SK-N-SH (cell line): ENCODE measurements around the gene CPNE2. TPM values are rescaled to one million over a fixed set of nuclear protein-coding genes. Genes with fewer than 3 reads are reported as not detected.

Experiments used
- CTCF ChIA-PET: fragments of 300-600, 350-600 bp; formaldehyde crosslinking; extraction: SDS; loops from one replicate; lab custom pipeline; 2021; lab: Yijun Ruan, JAX
- POLR2A ChIA-PET: fragments of 350-600 bp; sonication (Branson Sonifier 250); formaldehyde crosslinking; extraction: SDS; loops from one replicate; lab custom pipeline; 2020; ENCODE audit warnings: antibody characterized with exemption, inconsistent platforms; lab: Yijun Ruan, JAX
- DNase-seq: peaks from one replicate; pipeline ENCODE4 v3.0.0; 2012
- H2AFZ ChIP-seq: fragments of 200-600 bp; sonication (generic); 2 replicates; pipeline ENCODE4 v1.8.1; 2016; ENCODE audit warnings: antibody characterized with exemption, mild to moderate bottlenecking, low read depth
- H3F3A ChIP-seq: fragments of 200-600 bp; sonication (generic); replicated peaks from 2 replicates; pipeline ENCODE3; 2016; ENCODE audit warnings: antibody characterized with exemption, mild to moderate bottlenecking; ENCODE audit not compliant: insufficient read depth
- H3K27ac ChIP-seq, 2 experiments: fragments of 200-500 bp in 1 of 2; fragments of 200-600 bp in 1 of 2; sonication (Bioruptor generic) in 1 of 2; sonication (generic), shearing (Covaris generic) in 1 of 2; 2 replicates each; pipeline versions ENCODE4 v1.5.1 to v1.6.1; 2014 to 2016; ENCODE audit warnings: low read depth in 2 of 2, inconsistent platforms in 1 of 2, low read length in 1 of 2, mild to moderate bottlenecking in 1 of 2, mixed read lengths in 1 of 2
- H3K27me3 ChIP-seq: fragments of 200-600 bp; sonication (generic), shearing (Covaris generic); 2 replicates; pipeline ENCODE4 v1.6.1; 2016; ENCODE audit warnings: mixed run types; ENCODE audit not compliant: insufficient read depth
- H3K36me3 ChIP-seq, 2 experiments: fragments of 200-500 bp in 1 of 2; fragments of 200-600 bp in 1 of 2; sonication (Bioruptor generic) in 1 of 2; sonication (generic) in 1 of 2; replicated peaks in 1 of 2; 2 replicates each; pipeline versions ENCODE3 to v1.5.1; 2014 to 2016; ENCODE audit warnings: low read length in 1 of 2, mild to moderate bottlenecking in 1 of 2; ENCODE audit not compliant: insufficient read depth in 2 of 2, control insufficient read depth in 1 of 2
- H3K4me1 ChIP-seq, 2 experiments: fragments of 200-500 bp in 1 of 2; fragments of 200-600 bp in 1 of 2; sonication (Bioruptor generic) in 1 of 2; sonication (generic), shearing (Covaris generic) in 1 of 2; 2 replicates each; pipeline versions ENCODE4 v1.5.1 to v1.6.1; 2014 to 2016; ENCODE audit warnings: low read depth in 1 of 2, low read length in 1 of 2, mixed run types in 1 of 2; ENCODE audit not compliant: insufficient read depth in 2 of 2, control insufficient read depth in 1 of 2
- H3K4me2 ChIP-seq: fragments of 200-600 bp; sonication (generic), shearing (Covaris generic); 2 replicates; pipeline ENCODE4 v1.6.1; 2017; ENCODE audit warnings: mixed run types
- H3K4me3 ChIP-seq, 2 experiments: fragments of 200-500 bp in 1 of 2; fragments of 200-600 bp in 1 of 2; sonication (Bioruptor generic) in 1 of 2; sonication (generic), shearing (Covaris generic) in 1 of 2; 2 replicates each; pipeline versions ENCODE4 v1.5.1 to v1.8.1; 2014 to 2016; ENCODE audit warnings: low read depth in 2 of 2, inconsistent platforms in 1 of 2, low read length in 1 of 2, mild to moderate bottlenecking in 1 of 2, mixed read lengths in 1 of 2, moderate library complexity in 1 of 2
- H3K79me2 ChIP-seq: fragments of 200-600 bp; sonication (generic); 2 replicates; pipeline ENCODE4 v1.8.1; 2017; ENCODE audit warnings: mild to moderate bottlenecking; ENCODE audit not compliant: insufficient read depth
- H3K9ac ChIP-seq: fragments of 200-600 bp; sonication (generic); 2 replicates; pipeline ENCODE4 v1.6.1; 2017; ENCODE audit warnings: mixed run types
- H3K9me2 ChIP-seq: fragments of 200-600 bp; sonication (generic); 2 replicates; pipeline ENCODE4 v1.6.1; 2017; ENCODE audit warnings: mixed run types
- H3K9me3 ChIP-seq: fragments of 200-600 bp; sonication (generic); 2 replicates; pipeline ENCODE4 v1.6.1; 2017; ENCODE audit warnings: mixed run types, mild to moderate bottlenecking, moderate library complexity
- H4K20me1 ChIP-seq: fragments of 200-600 bp; sonication (generic); 2 replicates; pipeline ENCODE4 v1.6.1; 2017; ENCODE audit warnings: mild to moderate bottlenecking, mixed run types; ENCODE audit not compliant: insufficient read depth
- CTCF ChIP-seq: fragments of 200-600 bp; sonication (generic); IDR thresholded peaks from 2 replicates; pipeline ENCODE4 v1.6.1; 2017; ENCODE audit warnings: antibody characterized with exemption, mild to moderate bottlenecking, moderate library complexity
- ELF1 ChIP-seq: IDR thresholded peaks from 2 replicates; pipeline ENCODE4 v1.4.0; 2012
- EZH2phosphoT487 ChIP-seq: fragments of 200-600 bp; sonication (generic); IDR thresholded peaks from 2 replicates; pipeline ENCODE4 v1.6.1; 2017; ENCODE audit warnings: low read depth, mixed run types, mild to moderate bottlenecking, antibody characterized with exemption, moderate library complexity, borderline replicate concordance
- FOSL2 ChIP-seq: IDR thresholded peaks from 2 replicates; pipeline ENCODE4 v1.4.0; 2012; ENCODE audit warnings: low read depth, mild to moderate bottlenecking, moderate library complexity, borderline replicate concordance
- FOXJ3 ChIP-seq: sonication (generic); formaldehyde crosslinking; IDR thresholded peaks from 2 replicates; pipeline ENCODE4 v1.5.1; 2020; ENCODE audit warnings: mild to moderate bottlenecking, missing genetic modification reagents
- FOXM1 ChIP-seq: IDR thresholded peaks from 2 replicates; pipeline ENCODE4 v1.4.0; 2012; ENCODE audit warnings: low read depth, mild to moderate bottlenecking
- GABPA ChIP-seq: IDR thresholded peaks from 2 replicates; pipeline ENCODE4 v1.4.0; 2012; ENCODE audit warnings: low read depth, mild to moderate bottlenecking
- IRF3 ChIP-seq: fragments of 150-350 bp; IDR thresholded peaks from 2 replicates; pipeline ENCODE4 v1.6.1; 2016; ENCODE audit warnings: mild to moderate bottlenecking, low read depth, low read length
- NFIC ChIP-seq: IDR thresholded peaks from 2 replicates; pipeline ENCODE4 v1.4.0; 2012; ENCODE audit warnings: borderline replicate concordance
- PBX3 ChIP-seq: IDR thresholded peaks from 2 replicates; pipeline ENCODE4; 2012
- RFX5 ChIP-seq: IDR thresholded peaks from 2 replicates; pipeline ENCODE4 v1.6.1; 2012; ENCODE audit warnings: mild to moderate bottlenecking, improper control_type of control experiment, low read length
- SIN3A ChIP-seq: IDR thresholded peaks from 2 replicates; pipeline ENCODE4 v1.6.1; 2012; ENCODE audit warnings: low read depth, mild to moderate bottlenecking, low read length, moderate library complexity, borderline replicate concordance
- TAF1 ChIP-seq: IDR thresholded peaks from 2 replicates; pipeline ENCODE4 v1.6.1; 2012; ENCODE audit warnings: low read depth, mild to moderate bottlenecking, low read length, moderate library complexity, borderline replicate concordance
- TCF12 ChIP-seq: IDR thresholded peaks from 2 replicates; pipeline ENCODE4 v1.4.0; 2012
- YY1 ChIP-seq: IDR thresholded peaks from 2 replicates; pipeline ENCODE4 v1.4.0; 2012; ENCODE audit warnings: low read depth, mild to moderate bottlenecking
- ZBTB33 ChIP-seq: IDR thresholded peaks from 2 replicates; pipeline ENCODE4 v1.4.0; 2012; ENCODE audit warnings: low read depth, borderline replicate concordance
- WGBS: methylation state at CpG from one replicate; pipeline ENCODE4 v1.1.6; 2017; ENCODE audit warnings: low lambda C conversion rate; 5-methylcytosine and 5-hydroxymethylcytosine counted together
- polyA plus RNA-seq, 3 experiments: library from polyadenylated mRNA; depleted of rRNA; stranded (reverse); fragments of >200 nt; gene quantifications; 2 replicates each; pipeline ENCODE4 v1.2.3, GENCODE V29; 2012

CPNE2 gene
- polyA plus RNA-seq, 1 of the 3 experiments (the other 2 are of a cell fraction): 73.0 TPM

- no peak for DNase-seq
- no peaks in the 10 kb centered on the region for H3F3A ChIP-seq
- no peak overlapping the region for H3K4me3 ChIP-seq
- TF ChIP-seq EZH2phosphoT487 (no peak), FOSL2 (no peak), GABPA (no peak), NFIC (no peak)
- TF ChIP-seq, all 33 proteins: peak for 0
- H3K36me3 ChIP-seq: peaks cover 24 to 28% of the 10 kb centered on the region in 2 experiments
- peak overlapping the region in 1 of 2 experiments; percentile 29; a peak in 1 of 4 replicates for H3K27ac ChIP-seq
- no peaks in the 10 kb centered on the region for H3K9me3 ChIP-seq
- ChIA-PET POLR2A (no interaction called here), CTCF (interaction anchor here (1.1 to 2.4 kb wide), 2 partner anchors 92 to 212 kb away, joined by 3 to 8 read pairs; no protein-coding TSS in a partner anchor)
- no peak overlapping the region for H3K9ac ChIP-seq
- H3K9me2 ChIP-seq: no peaks in the 10 kb centered on the region
- H4K20me1 ChIP-seq: peaks cover 6% of the 10 kb centered on the region; the same call in 1 of the 2 replicates
- peaks cover 0 to 14% of the 10 kb centered on the region in 2 experiments; a peak in 3 of 4 replicates for H3K4me1 ChIP-seq
- no peaks in the 10 kb centered on the region for H3K27me3 ChIP-seq
- H2AFZ ChIP-seq: no peak overlapping the region
- WGBS: 90% methylated on average over 5 of the region's 5 CpGs
- no peak overlapping the region for H3K4me2 ChIP-seq
- H3K79me2 ChIP-seq: peaks cover 66% of the 10 kb centered on the region
Observed at GRCh38 chr16:57175896-57176295, 83.5 kb downstream of the CPNE2 start.

- H3K4me1 ChIP-seq: peaks cover 0 to 22% of the 10 kb centered on the region in 2 experiments; a peak in 3 of 4 replicates
Observed at GRCh38 chr16:57178196-57178595, 85.8 kb downstream of the CPNE2 start.

More at GRCh38 chr16:57178196-57178595, 85.8 kb downstream of the CPNE2 start:
- WGBS: 82% methylated on average over 3 of the region's 3 CpGs
- no peak overlapping the region for H3K4me3 ChIP-seq
- TF ChIP-seq ELF1 (no peak), FOXM1 (no peak), RFX5 (no peak), IRF3 (no peak), NFIC (no peak), EZH2phosphoT487 (no peak), TAF1 (no peak), TCF12 (no peak), SIN3A (no peak), FOXJ3 (CRISPR knock-in tag) (no peak), ZBTB33 (no peak), PBX3 (no peak), CTCF (no peak), GABPA (no peak), YY1 (no peak)
- H2AFZ ChIP-seq: no peak overlapping the region
- H3K9me2 ChIP-seq: no peaks in the 10 kb centered on the region
- peaks cover 3 to 8% of the 10 kb centered on the region in 2 experiments for H3K36me3 ChIP-seq
- peak overlapping the region; percentile 2 to 87; a peak in 3 of 4 replicates for H3K27ac ChIP-seq
- ChIA-PET POLR2A (no interaction called here), CTCF (interaction anchor here (1.0 to 1.3 kb wide), 2 partner anchors 9 to 122 kb away, joined by 3 read pairs; no protein-coding TSS in a partner anchor)
- H3K27me3 ChIP-seq: no peaks in the 10 kb centered on the region
- H3K4me2 ChIP-seq: no peak overlapping the region
- peaks cover 89% of the 10 kb centered on the region for H3K79me2 ChIP-seq
- no peak for DNase-seq
- no peaks in the 10 kb centered on the region for H3F3A ChIP-seq
- H4K20me1 ChIP-seq: peaks cover 6% of the 10 kb centered on the region; the same call in 1 of the 2 replicates
- no peak overlapping the region for H3K9ac ChIP-seq
- H3K9me3 ChIP-seq: no peaks in the 10 kb centered on the region
